ENCODE measurements around the gene FKRP.

The FKRP gene

DNA sequence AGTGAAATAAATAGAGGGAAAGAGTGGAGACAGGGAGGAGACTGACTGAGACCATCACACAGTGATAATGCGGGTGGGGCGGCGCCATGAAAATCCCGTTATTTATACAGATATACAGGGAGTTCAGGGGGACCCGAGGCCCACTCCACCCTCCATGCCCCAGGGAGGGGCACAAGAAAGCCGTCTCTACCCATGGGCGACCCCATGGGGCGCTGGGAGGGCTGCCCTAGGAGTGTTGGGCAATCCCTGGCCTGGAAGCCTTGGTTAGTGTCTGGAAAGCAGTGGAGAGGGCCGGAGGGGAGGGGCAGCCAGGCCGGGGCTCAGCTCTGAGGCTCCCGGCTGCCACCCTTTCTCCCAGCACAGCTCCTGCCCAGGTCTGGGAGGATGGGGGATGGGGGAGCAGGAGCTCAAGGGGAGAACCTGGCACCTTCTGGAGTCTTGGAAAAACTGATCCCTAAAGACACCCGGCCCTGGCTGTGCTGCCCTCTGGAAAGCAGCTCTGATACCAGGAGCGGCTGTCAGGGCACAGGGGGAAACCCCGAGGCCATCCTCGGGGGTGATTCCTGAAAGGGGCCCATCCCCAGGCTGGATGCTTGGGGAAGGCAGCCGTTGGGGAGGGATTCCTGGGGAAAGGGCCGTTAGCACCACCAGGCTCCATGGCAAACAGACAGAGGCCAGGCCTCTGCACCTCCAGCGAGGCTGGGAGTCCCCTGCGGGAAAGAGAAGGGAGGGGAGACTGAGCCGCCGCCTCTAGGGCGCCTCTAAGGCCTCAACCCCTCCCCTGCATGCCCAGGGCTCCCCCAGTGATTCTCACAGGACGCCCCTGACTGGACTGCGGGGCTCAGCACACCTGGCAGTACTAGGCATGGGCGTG is 26.0 kb upstream of the FKRP start:
- H3K4me3 ChIP-seq (ENCODE audit: low read depth, low read length), result no peak overlapping the region
- in situ Hi-C loops (cut with HindIII; ENCODE audit: low sequenced_read_pairs), result no loop called here
- TF ChIP-seq, protein P1, sequence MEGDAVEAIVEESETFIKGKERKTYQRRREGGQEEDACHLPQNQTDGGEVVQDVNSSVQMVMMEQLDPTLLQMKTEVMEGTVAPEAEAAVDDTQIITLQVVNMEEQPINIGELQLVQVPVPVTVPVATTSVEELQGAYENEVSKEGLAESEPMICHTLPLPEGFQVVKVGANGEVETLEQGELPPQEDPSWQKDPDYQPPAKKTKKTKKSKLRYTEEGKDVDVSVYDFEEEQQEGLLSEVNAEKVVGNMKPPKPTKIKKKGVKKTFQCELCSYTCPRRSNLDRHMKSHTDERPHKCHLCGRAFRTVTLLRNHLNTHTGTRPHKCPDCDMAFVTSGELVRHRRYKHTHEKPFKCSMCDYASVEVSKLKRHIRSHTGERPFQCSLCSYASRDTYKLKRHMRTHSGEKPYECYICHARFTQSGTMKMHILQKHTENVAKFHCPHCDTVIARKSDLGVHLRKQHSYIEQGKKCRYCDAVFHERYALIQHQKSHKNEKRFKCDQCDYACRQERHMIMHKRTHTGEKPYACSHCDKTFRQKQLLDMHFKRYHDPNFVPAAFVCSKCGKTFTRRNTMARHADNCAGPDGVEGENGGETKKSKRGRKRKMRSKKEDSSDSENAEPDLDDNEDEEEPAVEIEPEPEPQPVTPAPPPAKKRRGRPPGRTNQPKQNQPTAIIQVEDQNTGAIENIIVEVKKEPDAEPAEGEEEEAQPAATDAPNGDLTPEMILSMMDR (IDR thresholded peaks at IDR 0.05; ENCODE audit: low read depth, low read length, missing control alignments), result no peak
- no peak for DNase-seq (ENCODE audit: low read depth)

DNA sequence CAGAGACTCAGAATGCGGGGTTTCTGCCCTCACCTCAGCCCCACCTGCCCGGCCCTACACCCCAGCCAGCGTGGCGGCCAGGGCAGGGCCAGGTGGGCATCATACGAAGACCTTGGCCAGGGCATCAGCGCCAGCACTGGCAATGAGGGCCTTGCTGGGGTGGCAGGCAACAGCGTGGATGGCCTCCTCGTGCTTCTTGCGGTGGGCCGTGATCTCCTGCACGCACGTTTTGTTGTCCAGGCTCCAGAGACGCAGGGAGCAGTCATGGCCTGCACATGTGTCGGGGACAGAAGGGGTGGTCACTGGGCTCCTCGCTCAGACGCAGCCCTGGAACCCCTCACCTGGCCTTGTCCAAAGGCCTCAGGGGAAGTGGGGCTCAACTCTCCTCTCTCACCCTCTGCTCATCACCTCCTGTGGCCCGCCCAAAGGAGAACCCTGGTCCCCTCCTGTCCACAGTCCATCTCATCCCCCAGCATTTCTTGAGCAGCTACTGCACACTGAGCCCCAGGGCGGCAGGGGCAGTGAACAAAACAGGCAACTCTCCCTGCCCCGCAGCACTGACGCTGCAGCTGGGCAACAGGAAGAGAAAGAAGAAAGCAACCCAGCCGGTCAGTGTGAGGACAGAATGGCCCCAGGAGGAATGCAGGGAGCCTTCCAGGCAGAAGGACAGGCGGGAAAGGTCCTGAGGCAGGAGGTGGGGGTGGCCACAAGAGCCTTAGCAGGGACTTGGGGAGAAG is 25.2 kb upstream of the FKRP start:
- TF ChIP-seq, protein P1 (IDR thresholded peaks at IDR 0.05; ENCODE audit: low read depth, low read length, missing control alignments), result no peak
- DNase-seq (ENCODE audit: low read depth), result no peak
- no peak overlapping the region for H3K4me3 ChIP-seq (ENCODE audit: low read depth, low read length)
- in situ Hi-C loops (cut with HindIII; ENCODE audit: low sequenced_read_pairs), result no loop called here

DNA sequence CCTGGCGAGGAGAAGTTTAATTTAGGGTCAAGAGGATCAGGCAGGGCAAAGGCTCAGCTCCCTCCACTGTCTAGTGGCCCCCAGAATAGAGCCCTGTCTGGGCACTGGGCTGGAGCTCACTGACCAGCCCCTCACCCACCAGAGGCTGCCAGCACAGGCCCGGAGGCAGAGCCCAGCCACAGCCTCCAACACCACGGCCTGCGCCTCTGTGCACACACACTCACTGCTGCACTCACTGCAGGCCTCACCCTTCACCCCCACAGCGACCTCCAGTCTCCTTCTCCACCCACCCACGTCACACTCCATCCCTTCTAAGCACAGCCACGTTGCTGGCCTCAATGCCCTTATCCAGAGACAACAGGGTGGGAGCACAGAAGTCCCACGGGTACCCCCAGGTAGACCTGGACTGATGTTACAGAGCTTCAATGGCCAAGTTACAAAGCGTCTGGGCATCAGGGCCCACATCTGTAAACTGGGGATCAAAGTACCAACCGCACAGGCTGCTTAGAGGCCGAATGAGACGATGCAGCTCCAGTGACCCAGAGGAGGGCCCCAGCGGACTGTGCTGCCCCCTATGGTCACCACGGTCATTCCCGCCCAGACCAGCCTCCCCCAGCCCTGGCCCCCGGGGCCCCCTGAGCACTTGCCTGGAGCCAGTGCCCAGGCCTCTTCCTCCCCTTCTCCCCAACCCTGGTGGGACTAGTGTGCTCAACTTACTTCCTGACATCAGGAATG is 24.4 kb upstream of the FKRP start:
- no peak overlapping the region for H3K4me3 ChIP-seq (ENCODE audit: low read depth, low read length)
- TF ChIP-seq, protein P1 (IDR thresholded peaks at IDR 0.05; ENCODE audit: low read depth, low read length, missing control alignments), result no peak
- in situ Hi-C loops (cut with HindIII; ENCODE audit: low sequenced_read_pairs), result no loop called here
- no peak for DNase-seq (ENCODE audit: low read depth)

DNA sequence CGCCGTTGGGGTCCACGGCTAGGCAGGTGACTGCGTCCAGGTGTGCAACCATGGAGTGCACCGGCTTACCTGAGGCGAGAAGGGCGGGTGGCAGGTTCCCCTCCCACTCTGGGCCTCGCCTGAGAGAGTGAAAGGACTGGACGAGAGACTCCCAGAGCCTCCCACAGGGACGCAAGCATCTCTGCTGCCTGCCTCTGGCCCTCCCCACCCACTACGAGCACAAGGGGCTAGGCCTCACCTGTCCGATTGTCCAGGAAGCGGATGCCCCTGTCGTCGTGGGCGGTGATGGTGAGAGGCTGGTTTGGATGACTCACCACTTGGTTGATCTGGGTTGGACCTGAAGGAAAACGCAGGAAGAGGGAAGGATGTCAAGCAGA is 23.9 kb upstream of the FKRP start:
- DNase-seq (ENCODE audit: low read depth), result no peak
- TF ChIP-seq, protein P1 (IDR thresholded peaks at IDR 0.05; ENCODE audit: low read depth, low read length, missing control alignments), result no peak
- in situ Hi-C loops (cut with HindIII; ENCODE audit: low sequenced_read_pairs), result no loop called here
- no peak overlapping the region for H3K4me3 ChIP-seq (ENCODE audit: low read depth, low read length)

DNA sequence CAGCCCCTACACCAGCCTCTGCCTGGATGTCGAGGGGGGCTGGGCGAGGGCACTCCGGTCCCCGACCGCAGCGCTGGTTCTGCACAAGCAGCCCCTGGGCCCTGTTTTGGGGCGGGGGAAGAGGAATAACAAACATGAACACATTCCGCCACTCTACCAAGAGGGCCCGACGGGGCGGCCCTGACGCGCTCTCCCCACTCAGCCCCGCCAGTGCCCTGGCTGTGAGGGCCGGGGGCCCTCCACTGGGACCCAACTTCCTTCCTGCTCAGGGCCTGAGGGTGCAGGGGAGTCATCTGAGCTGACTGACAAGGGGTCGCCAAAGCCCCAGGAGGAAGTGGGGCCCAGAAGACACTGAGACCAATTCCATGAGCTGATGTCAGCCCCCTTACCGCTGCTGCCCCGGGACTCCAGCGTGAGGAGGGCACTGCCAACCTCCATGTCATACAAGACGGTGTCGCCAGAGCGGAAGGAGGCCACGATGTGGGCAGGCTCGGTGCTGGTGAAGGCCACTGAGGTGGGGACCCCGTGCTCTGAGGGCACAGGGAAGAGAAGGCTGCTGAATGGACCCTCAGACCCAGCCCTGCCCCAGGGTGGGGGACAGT is 23.3 kb upstream of the FKRP start:
- in situ Hi-C loops (cut with HindIII; ENCODE audit: low sequenced_read_pairs), result no loop called here
- H3K4me3 ChIP-seq (ENCODE audit: low read depth, low read length), result no peak overlapping the region
- TF ChIP-seq, protein P1 (IDR thresholded peaks at IDR 0.05; ENCODE audit: low read depth, low read length, missing control alignments), result no peak
- no peak for DNase-seq (ENCODE audit: low read depth)

DNA sequence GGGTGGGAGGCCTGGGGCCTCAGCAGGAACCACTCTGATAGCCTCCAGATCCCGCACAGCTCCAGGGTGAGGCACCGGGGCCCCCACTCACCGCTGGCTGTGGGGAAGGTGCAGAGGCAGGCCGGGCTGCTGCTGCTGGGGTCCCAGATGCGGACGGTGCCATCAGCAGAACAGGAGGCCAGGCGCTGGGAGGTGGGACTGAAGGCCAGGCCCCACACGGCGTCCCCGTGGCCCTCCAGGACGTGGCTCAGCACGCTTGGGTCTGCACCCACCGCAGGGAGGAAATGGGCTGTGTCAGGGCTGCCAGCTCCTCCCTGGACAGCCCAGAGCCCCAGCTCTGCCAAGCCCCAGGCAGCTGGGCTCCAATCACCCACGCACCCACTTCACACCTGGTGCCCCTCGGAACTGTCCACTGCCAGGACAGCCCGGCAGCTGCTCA is 22.8 kb upstream of the FKRP start:
- TF ChIP-seq, protein P1 (IDR thresholded peaks at IDR 0.05; ENCODE audit: low read depth, low read length, missing control alignments), result no peak
- no peak overlapping the region for H3K4me3 ChIP-seq (ENCODE audit: low read depth, low read length)
- in situ Hi-C loops (cut with HindIII; ENCODE audit: low sequenced_read_pairs), result no loop called here
- DNase-seq (ENCODE audit: low read depth), result no peak

Measured in astrocyte of the cerebellum (primary cell).